DMS153 treated with DMSO at 0.1 percent for 48 hours (cell line): ENCODE data around the gene CCT6B.

Experiments used
- DNase-seq: peaks from one replicate; lab custom pipeline; 2025; ENCODE audit not compliant: unreplicated experiment; lab: John Stamatoyannopoulos, UW

Gene CCT6B

DNA sequence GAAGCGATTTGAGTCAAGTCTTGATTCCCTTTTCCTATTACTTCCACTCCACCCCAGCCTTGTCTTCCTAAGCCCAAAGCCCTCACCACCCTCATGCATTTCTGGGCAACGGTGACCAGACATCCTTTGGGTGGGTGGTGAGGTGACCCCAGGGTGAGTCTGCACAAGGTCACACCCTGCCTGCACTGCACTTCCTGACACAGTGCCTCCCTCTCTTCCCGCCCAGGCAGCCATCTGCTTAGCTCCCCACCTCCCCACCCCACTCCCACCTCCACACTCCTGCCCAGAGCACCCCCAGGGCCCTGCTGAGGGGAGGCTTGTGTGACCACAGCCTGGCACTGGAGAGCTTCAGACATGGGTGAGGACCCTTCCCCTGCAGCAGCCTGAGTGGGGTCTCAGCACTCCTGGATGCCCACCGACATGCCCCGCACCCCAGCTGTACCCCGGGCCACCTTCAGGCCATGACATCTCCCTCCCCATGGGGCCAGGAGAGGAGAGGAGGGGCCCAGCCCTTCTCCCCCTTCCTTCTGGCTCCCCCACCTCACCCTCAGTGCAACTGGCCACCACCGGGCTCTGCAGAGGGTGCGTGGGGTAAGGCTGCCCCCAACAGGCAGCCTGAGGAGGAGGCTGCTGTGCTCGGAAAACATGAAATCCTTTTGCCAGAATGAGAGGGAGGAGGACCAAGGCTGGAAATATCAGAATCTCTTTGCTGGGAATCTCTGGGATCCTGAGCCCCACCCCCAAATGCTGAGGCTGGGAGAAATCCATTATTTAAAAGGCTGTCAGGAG, 68.6 kb downstream of the CCT6B start:
- peak; percentile 3 for DNase-seq

GRCh38 chr17:34886831-34887230, 74.4 kb downstream of the CCT6B start:
- no peak for DNase-seq

DNA sequence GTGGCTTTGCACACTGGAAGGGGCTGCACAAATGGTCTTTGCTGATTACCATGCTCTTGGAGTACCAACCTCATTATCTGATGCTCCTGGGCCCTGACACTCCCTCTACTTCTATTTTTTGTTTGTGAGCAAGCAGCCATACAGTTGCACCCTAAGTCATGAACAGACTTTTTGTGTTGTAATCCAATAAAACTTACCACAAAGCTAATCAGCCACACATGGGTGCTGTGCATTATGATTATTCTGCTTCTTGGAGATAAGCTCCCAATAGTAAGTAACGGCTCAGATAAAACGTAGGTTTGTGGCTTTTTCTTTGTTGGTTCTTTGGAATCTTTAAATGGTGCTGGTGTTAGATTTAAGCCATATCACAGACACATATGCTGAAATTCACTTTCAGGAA, 76.2 kb downstream of the CCT6B start:
- no peak for DNase-seq

DNA sequence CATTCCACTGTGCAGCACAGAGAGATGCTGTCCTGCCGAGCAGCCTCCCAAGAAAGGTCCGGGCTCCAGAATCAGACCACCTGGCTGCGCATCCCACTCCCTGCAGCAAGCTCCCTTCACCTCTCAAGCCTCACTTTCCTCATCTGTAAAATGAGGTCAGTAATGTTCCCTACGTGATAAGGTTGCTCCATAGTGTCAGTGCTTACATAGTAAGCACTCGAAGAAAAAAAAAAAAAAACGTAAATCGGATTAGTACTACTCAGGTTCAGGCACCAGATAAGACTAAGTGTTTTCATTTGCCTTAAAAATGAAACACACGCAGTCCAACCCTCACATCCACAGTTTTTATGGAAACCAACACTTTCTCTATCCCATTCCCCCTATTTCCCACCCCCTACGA, 76.7 kb downstream of the CCT6B start:
- DNase-seq = no peak

DNA sequence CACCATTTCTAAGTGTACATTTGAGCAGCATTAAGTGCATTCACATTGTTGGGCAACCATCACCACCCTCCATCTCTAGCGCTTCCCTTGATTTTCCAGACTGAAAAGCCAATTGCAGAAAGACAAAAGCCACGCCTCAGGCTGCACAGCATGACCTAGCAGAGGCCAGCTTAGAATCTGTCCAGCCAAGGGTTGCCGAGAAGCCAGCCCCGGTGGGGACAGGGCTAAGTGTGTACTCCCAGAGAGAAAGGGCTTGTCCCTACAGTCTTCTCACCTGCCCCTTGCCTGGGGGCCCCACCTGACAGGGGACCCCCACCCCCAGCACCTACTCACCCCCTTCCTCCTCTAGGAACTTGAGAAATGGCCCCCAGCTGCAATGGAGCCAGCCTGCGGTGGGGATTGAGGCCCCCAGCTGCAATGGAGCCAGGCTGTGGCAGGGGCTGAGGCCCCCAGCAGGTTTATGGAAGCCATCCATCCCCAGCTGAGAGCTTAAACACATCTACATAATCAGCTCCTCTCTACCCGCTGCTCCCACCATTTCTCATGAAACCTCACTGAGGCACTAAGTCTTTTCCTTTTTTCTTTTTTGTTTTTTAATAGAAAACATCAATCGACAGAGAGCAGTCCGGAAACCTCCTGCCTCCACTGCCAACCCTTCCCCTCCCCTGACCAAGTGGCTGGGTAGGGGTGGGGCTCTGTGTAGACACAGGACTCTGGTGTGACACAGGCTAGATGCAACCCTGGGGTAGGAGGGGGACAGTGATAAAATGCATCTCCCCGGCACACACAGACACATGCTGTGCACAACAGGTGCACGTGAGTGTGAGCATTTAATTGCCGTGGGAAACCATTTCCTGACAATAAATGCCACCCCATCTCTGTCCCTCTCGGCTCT, 77.9 kb downstream of the CCT6B start:
- no peak for DNase-seq

DNA sequence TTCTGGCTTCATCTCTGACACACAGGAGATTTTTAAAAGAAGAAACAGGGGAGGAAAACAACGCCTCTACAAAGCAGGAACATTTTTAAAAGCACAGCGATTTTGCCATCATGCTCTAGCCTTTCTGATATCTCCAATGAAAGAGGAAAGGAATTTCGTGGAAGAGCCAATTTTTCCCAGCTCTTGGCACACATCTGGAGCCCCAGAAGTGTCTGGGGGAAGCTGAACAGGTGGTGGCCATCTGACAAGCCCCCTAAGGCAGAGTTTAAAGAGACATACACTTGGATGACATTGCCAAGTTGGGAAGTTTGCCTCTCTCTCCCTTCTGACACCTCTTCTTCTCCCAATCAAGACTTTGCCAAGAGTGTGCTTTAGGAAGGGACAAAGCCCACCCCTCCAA, 82.1 kb downstream of the CCT6B start:
- no peak for DNase-seq
